HG02938 (cell line): ENCODE data around the gene P2RX7.
"Not testable (repeated sequence)": the region's sequence is repeated elsewhere in the genome, so short reads cannot be mapped to it uniquely, and the experiment has no call there.

Experiments used
- ATAC-seq: cut with Tn5 transposase; IDR thresholded peaks from one replicate; pipeline ENCODE4 v1.9.1; 2021; ENCODE audit warnings: mild to moderate bottlenecking, moderate library complexity; ENCODE audit not compliant: unreplicated experiment

The P2RX7 gene

GRCh38 chr12:121202407-121203355 is 70.0 kb downstream of the P2RX7 start:
- no peak for ATAC-seq

- ATAC-seq, result no peak
These were observed 70.8 kb downstream of the P2RX7 start for GRCh38 chr12:121203482-121203881.

DNA sequence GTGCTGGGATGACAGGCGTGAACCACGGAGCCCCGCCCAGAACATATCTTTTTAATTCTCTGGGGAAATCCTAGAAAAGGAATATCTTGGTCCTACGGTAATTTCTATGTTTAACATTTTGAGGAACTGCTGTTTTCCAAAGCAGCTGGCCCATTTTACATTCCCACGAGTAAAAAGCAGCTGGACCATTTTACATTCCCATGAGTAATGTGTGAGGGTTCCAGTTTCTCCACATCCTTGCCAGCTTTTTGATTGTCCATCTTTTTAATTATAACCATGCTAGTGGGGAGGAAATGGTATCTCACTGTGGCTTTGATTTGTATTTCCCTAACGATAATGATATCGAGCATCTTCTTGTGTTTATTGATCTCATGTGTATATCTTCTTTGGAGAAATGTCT is 72.8 kb downstream of the P2RX7 start:
- ATAC-seq, result no peak

DNA sequence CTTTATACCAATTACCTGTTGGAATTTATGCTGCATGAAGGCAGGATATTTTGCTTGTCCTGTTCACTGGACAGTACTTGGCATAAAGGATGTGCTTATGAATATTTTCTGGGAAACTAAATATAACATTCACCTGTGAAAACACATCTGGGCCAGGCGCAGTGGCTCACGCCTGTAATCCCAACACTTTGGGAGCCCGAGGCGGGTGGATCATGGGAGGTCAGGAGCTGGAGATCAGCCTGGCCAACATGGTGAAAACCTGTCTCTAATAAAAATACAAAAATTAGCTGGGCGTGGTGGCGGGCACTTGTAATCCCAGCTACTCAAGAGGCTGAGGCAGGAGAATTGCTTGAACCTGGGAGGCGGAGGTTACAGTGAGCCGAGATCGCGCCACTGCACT is 75.9 kb downstream of the P2RX7 start:
- ATAC-seq, result not testable (repeated sequence)

- no peak for ATAC-seq
These were observed 76.5 kb downstream of the P2RX7 start for GRCh38 chr12:121209221-121209620.

- peak; percentile 73 for ATAC-seq
These were observed 77.2 kb downstream of the P2RX7 start, which contains the start of gene P2RX4 for GRCh38 chr12:121209624-121210572. P2RX4 (plus strand) TSS chr12:121210129; CDS start chr12:121210165, 36 bp downstream.

GRCh38 chr12:121212875-121213274 is 80.2 kb downstream of the P2RX7 start:
- no peak for ATAC-seq

DNA sequence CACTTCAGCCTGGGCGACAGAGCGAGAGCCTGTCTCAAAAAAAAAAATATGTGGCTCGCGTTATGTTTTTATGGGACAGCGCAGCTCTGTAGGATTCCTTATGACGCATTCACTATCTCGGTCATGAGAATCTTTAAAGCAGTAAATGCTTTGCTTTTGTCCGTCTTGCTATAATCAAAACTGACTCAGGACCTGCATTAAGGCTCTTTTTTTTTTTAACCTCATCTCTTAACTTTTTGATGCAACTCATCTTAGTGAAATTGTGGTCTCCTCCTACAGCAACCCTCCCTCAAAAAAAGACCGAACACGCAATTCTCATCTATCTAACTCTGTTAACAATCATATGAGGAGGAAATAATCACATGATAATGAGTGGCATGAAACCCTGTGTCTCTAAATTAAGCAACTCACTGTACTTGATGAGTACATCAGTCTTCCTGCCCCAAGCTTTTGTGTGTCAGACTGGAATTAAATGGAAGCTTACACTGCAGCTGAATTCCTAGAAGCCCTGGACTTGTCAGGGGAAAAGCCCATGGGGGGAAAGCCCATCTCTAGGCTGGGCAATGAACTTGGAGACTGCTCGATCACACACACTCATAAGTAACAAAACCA is 81.6 kb downstream of the P2RX7 start:
- no peak for ATAC-seq

GRCh38 chr12:121214855-121215745 is 82.4 kb downstream of the P2RX7 start:
- ATAC-seq, result no peak

GRCh38 chr12:121216102-121216501 is 83.4 kb downstream of the P2RX7 start:
- ATAC-seq, result no peak

DNA sequence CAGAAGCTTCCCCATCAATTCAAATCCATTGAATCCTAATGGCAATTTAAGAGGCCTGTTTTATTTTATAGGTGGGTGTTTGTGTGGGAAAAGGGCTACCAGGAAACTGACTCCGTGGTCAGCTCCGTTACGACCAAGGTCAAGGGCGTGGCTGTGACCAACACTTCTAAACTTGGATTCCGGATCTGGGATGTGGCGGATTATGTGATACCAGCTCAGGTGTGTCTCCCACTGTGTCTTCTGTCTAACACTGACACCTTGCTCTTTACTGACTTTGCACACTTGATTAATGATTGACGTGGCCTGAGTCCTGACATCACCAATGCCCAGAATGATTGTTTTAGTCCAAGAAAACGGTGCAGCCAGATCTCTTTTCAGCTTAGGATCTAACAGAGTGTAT is 84.4 kb downstream of the P2RX7 start:
- ATAC-seq, result no peak

GRCh38 chr12:121217761-121218160 is 85.1 kb downstream of the P2RX7 start:
- no peak for ATAC-seq

GRCh38 chr12:121218588-121219352 is 86.1 kb downstream of the P2RX7 start:
- ATAC-seq, result no peak

DNA sequence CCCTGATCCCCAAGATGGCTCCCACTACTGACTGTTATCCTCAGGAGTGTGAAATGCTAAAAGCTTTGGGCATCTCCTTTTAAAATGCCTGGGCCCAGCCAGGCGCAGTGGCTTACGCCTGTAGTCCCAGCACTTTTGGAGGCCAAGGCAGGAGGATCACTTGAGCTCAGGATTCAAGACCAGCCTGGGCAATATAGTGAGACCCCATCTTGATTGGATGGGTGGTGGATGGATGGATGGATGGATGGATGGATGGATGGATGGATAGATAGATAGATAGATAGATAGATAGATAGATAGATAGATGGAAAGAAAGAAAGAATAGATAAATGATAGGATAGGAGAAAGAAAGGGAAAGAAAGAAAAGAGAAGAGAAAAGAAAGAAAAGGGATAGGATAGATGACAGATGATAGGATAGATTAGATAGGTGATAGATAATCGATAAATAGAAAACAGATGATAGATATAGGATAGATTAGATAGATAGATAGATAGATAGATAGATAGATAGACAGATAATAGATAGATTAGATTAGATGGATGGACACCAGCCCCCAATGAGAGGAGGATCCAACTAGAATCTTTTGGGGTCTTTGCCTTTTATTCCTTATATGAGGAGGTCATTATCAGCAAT is 86.8 kb downstream of the P2RX7 start:
- no peak for ATAC-seq

DNA sequence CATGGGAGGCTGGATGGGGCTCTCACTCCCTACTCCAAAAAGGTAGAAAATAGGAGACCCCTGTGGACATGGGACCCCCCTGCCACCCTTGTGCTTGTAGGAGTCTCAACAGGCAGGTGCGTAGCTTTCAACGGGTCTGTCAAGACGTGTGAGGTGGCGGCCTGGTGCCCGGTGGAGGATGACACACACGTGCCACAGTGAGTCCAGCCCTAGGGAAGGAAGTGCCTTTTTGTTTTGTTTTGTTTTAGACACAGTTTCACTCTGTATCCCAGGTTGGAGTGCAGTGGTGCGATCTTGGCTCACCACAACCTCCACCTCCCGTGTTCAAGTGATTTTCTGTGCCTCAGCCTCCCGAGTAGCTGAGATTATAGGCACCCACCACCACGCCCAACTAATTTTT is 90.2 kb downstream of the P2RX7 start:
- no peak for ATAC-seq

- ATAC-seq, result no peak
These were observed 90.9 kb downstream of the P2RX7 start for GRCh38 chr12:121223292-121224285.

DNA sequence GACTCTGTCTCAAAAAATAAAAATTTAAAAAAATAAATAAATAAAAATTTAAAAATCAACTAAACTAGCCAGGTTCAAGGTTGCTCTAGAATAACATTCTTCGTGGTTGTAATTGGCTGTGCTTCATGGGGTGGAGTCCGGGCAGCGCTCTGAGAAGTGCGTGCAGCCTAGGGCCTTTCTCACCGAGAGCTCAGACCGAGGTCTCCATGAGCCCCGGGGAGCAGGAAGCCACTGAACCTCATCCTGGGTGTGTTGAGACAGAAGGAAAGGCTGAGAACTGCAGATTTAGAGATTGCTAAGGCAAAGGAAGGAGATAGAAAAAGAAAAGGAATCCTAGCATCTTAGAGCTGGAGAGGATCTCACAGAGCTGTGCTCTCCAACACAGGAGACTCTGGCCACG is 91.9 kb downstream of the P2RX7 start:
- no peak for ATAC-seq

GRCh38 chr12:121226399-121226798 is 93.7 kb downstream of the P2RX7 start:
- no peak for ATAC-seq
